Effector memory CD4-positive, alpha-beta T cell (primary cell): ENCODE measurements around the gene C9orf50.
"Not testable (repeated sequence)": the region's sequence is repeated elsewhere in the genome, so short reads cannot be mapped to it uniquely, and the experiment has no call there.

Experiments used
- DNase-seq, 3 donors: peaks; one replicate each; pipeline ENCODE4 v3.0.0-alpha.2; 2020
- H3K27ac ChIP-seq: 2 replicates; pipeline ENCODE4 v1.7.0; 2013; ENCODE audit warnings: mild to moderate bottlenecking, low read length, moderate library complexity; ENCODE audit not compliant: insufficient read depth, poor library complexity, severe bottlenecking
- H3K27me3 ChIP-seq: replicated peaks from 2 replicates; pipeline ENCODE4 v1.7.0; 2013; ENCODE audit warnings: mild to moderate bottlenecking, low read length; ENCODE audit not compliant: insufficient read depth, control insufficient read depth, poor library complexity, severe bottlenecking
- H3K36me3 ChIP-seq: 2 replicates; pipeline ENCODE4 v1.7.0; 2013; ENCODE audit warnings: mild to moderate bottlenecking, low read length, moderate library complexity; ENCODE audit not compliant: control insufficient read depth, insufficient read depth
- H3K4me1 ChIP-seq: 2 replicates; pipeline ENCODE4 v1.7.0; 2013; ENCODE audit warnings: low read length, mild to moderate bottlenecking; ENCODE audit not compliant: control insufficient read depth, insufficient read depth, poor library complexity, severe bottlenecking
- H3K4me3 ChIP-seq: 2 replicates; pipeline ENCODE4 v1.7.0; 2013; ENCODE audit warnings: low read length, low read depth, mild to moderate bottlenecking; ENCODE audit not compliant: insufficient read depth, poor library complexity, severe bottlenecking
- H3K9me3 ChIP-seq: 2 replicates; pipeline ENCODE4 v1.7.0; 2013; ENCODE audit warnings: mild to moderate bottlenecking, low read length, moderate library complexity; ENCODE audit not compliant: control insufficient read depth

C9orf50 gene

DNA sequence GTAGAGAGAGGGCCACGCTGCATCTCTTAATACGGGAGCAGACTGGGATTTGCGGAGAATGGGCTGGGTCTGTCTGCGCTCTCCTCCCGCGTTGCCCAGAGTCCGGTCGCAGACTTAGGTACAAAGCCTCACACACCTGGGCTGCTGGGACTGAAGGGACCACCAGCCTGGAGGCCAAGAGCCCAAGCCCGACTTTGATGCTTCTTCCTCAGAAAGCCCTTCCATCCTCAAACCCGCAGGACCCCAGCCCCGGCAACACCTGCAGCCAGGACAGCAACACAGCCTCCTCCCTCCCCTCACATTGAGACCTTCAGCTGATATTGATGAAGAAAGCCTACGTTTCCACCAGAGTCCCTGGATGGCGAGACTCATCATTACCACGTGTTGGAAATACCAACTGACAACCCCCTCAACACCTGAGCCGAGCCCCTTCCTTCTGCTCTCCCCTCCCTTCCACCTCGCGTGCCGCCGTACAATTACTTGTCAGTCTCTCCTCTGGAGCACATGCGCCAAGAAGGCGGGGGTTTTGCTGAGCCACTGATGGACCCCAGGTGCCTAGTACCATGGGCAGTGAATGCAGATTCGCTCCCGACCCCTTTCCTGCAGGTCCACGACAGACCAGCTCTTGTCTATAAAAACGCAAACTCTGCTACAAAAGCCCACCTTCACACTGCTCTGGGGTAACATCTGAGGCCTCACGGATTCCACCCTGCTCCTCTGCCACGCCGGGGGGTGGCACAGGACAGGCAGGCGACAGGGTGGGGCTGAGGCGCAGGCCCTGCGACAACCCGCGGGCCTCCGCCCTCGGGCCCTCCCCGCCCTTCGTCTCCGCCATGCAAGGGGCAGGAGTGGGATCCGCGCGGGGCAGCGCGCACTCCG is 20.2 kb upstream of the C9orf50 start:
- peaks cover 33% of the 10 kb centered on the region for H3K36me3 ChIP-seq
- no peaks in the 10 kb centered on the region for H3K9me3 ChIP-seq
- H3K4me1 ChIP-seq: peaks cover 17% of the 10 kb centered on the region
- peak overlapping the region; percentile 99 for H3K4me3 ChIP-seq
- H3K27ac ChIP-seq: peak overlapping the region; percentile 80
- no peaks in the 10 kb centered on the region for H3K27me3 ChIP-seq
- DNase-seq: no peak

DNA sequence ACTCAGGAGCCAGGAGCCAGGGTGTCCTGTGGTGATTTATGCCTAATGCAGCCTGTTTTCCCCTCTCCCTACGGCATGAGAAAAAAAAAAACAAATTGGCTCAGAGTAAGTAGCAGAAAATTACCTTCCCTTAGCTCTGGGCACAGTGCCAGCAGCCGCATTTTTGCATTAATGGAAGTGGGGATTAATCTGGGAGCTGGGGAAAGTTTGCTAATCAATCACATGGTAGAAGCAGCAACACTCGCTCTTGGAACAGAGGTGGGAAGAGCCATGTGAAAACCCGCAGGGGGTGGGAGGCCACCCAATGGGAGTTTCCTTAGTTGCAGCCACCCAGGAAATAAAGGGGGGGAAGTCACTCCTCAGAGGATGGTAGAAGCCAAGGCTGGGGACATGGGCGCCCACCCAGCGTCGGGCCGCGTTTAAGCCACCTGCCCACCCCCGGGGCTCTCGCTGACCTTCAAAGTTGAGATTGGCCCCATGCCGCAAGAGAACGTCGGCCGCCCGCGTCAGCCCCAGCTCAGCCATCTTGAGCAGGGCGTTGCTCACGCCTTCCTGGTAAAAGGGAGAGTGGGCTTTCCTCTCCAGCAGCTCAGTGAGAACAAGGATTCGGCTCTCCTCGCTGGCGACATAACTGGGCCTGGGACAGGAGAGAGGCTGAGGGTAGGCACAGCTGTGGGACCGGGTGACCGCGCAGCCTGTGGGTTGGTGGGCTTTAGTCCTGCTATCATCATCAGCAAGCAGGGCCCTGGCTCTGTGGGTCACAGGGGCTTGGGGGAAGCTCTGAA is 19.4 kb upstream of the C9orf50 start:
- Histone ChIP-seq H3K9me3 (no peaks in the 10 kb centered on the region), H3K27me3 (no peaks in the 10 kb centered on the region), H3K36me3 (peaks cover 39% of the 10 kb centered on the region), H3K4me3 (no peak overlapping the region), H3K4me1 (peaks cover 17% of the 10 kb centered on the region), H3K27ac (peak overlapping the region; percentile 0)
- no peak for DNase-seq

GRCh38 chr9:129639756-129640085 is 18.8 kb upstream of the C9orf50 start:
- no peak for DNase-seq
- Histone ChIP-seq H3K9me3 (no peaks in the 10 kb centered on the region), H3K36me3 (peaks cover 45% of the 10 kb centered on the region), H3K27me3 (no peaks in the 10 kb centered on the region), H3K4me1 (peaks cover 17% of the 10 kb centered on the region), H3K27ac (no peak overlapping the region), H3K4me3 (no peak overlapping the region)

- DNase-seq: no peak
- Histone ChIP-seq H3K36me3 (peaks cover 51% of the 10 kb centered on the region), H3K4me3 (no peak overlapping the region), H3K27me3 (no peaks in the 10 kb centered on the region), H3K9me3 (no peaks in the 10 kb centered on the region), H3K4me1 (peaks cover 17% of the 10 kb centered on the region), H3K27ac (no peak overlapping the region)
Measured at GRCh38 chr9:129639034-129639630, 18.2 kb upstream of the C9orf50 start.

- Histone ChIP-seq H3K9me3 (no peaks in the 10 kb centered on the region), H3K4me3 (no peak overlapping the region), H3K27me3 (no peaks in the 10 kb centered on the region), H3K27ac (no peak overlapping the region), H3K36me3 (peaks cover 63% of the 10 kb centered on the region), H3K4me1 (peaks cover 17% of the 10 kb centered on the region)
- DNase-seq: no peak
Measured at GRCh38 chr9:129637673-129638439, 17.0 kb upstream of the C9orf50 start.

GRCh38 chr9:129637102-129637501 is 16.2 kb upstream of the C9orf50 start:
- Histone ChIP-seq H3K4me3 (no peak overlapping the region), H3K9me3 (no peaks in the 10 kb centered on the region), H3K36me3 (peaks cover 70% of the 10 kb centered on the region), H3K27me3 (no peaks in the 10 kb centered on the region), H3K27ac (no peak overlapping the region), H3K4me1 (peaks cover 17% of the 10 kb centered on the region)
- DNase-seq: no peak

- H3K9me3 ChIP-seq, H3K27ac ChIP-seq, DNase-seq, H3K27me3 ChIP-seq, H3K4me3 ChIP-seq: not testable (repeated sequence)
- Histone ChIP-seq H3K4me1 (peaks cover 15% of the 10 kb centered on the region), H3K36me3 (peaks cover 75% of the 10 kb centered on the region)
Measured at GRCh38 chr9:129636343-129636742, 15.4 kb upstream of the C9orf50 start.

- peaks cover 75% of the 10 kb centered on the region for H3K36me3 ChIP-seq
- no peaks in the 10 kb centered on the region for H3K27me3 ChIP-seq
- H3K9me3 ChIP-seq: no peaks in the 10 kb centered on the region
Measured at GRCh38 chr9:129635099-129636065, 14.5 kb upstream of the C9orf50 start.

GRCh38 chr9:129633848-129634247 is 12.9 kb upstream of the C9orf50 start:
- Histone ChIP-seq H3K36me3 (peaks cover 67% of the 10 kb centered on the region), H3K9me3 (no peaks in the 10 kb centered on the region)
- DNase-seq: no peak

More at GRCh38 chr9:129635099-129636065, 14.5 kb upstream of the C9orf50 start:
- Histone ChIP-seq H3K4me3 (no peak overlapping the region), H3K27ac (no peak overlapping the region), H3K4me1 (peaks cover 6% of the 10 kb centered on the region)
- no peak for DNase-seq

More at GRCh38 chr9:129633848-129634247, 12.9 kb upstream of the C9orf50 start:
- Histone ChIP-seq H3K27ac (no peak overlapping the region), H3K4me3 (no peak overlapping the region), H3K27me3 (no peaks in the 10 kb centered on the region), H3K4me1 (peaks cover 7% of the 10 kb centered on the region)
